ENCODE data around the gene SEC14L2.

Gene SEC14L2

DNA sequence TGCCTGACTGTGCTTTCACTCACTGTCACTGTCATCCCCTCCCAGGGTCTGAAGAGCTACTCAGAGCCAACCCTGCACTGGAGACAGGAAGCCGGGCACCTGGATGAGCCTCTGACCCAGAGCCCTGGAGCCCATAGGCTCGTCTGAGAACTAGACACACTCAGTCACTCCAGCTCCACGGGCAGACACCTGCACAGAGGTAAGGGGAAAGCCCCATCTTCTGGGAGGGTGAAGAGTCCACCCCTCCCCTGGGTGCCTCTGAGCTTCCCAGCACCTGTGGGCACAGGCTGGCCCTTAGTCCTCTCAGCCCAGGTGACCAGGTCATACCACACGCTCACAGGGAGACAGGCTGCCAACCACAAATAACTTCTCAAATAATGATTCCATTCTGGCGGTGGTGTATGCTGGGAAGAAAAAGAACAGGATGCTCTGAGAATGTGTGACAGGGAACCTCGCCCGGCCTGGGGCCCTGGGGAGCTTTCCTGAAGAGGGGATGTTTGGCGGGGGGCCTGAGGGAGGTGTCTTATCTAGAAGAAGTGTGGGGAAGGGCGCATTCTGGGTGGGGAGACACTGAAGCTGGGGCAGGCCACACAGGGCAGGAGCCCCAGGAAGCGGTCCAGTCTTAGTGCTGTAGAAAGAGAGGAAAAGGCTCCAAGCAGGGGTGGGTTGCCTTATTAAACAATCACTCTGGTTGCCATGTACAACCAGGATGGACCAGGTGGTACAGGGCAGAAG is 34.7 kb upstream of the SEC14L2 start:
- Histone ChIP-seq H3K27me3 (ENCODE audit: control insufficient read depth in 1 of 2, insufficient read depth in 2 of 2, low read length in 2 of 2) (no peaks in the 10 kb centered on the region), H3K36me3 (ENCODE audit: insufficient read depth, low read length) (no peaks in the 10 kb centered on the region), H3K27ac (ENCODE audit: low read depth, low read length) (no peak overlapping the region), H3K4me1 (ENCODE audit: insufficient read depth, low read length) (peaks cover 4% of the 10 kb centered on the region), H3K9me3 (ENCODE audit: low read length) (no peaks in the 10 kb centered on the region), H3K9ac (ENCODE audit: low read length) (no peak overlapping the region), H3K4me3 (ENCODE audit: low read depth in 1 of 2, low read length in 2 of 2) (no peak overlapping the region)

GRCh38 chr22:30362651-30363281 is 34.1 kb upstream of the SEC14L2 start:
- Histone ChIP-seq H3K27ac (ENCODE audit: low read depth, low read length) (no peak overlapping the region), H3K4me3 (ENCODE audit: low read depth in 1 of 2, low read length in 2 of 2) (no peak overlapping the region), H3K9ac (ENCODE audit: low read length) (no peak overlapping the region), H3K36me3 (ENCODE audit: insufficient read depth, low read length) (no peaks in the 10 kb centered on the region), H3K9me3 (ENCODE audit: low read length) (no peaks in the 10 kb centered on the region), H3K4me1 (ENCODE audit: insufficient read depth, low read length) (no peaks in the 10 kb centered on the region), H3K27me3 (ENCODE audit: control insufficient read depth in 1 of 2, insufficient read depth in 2 of 2, low read length in 2 of 2) (no peaks in the 10 kb centered on the region)

GRCh38 chr22:30365891-30366290 is 30.9 kb upstream of the SEC14L2 start:
- Histone ChIP-seq H3K27ac (ENCODE audit: low read depth, low read length) (no peak overlapping the region), H3K4me1 (ENCODE audit: insufficient read depth, low read length) (no peaks in the 10 kb centered on the region), H3K27me3 (ENCODE audit: control insufficient read depth in 1 of 2, insufficient read depth in 2 of 2, low read length in 2 of 2) (no peaks in the 10 kb centered on the region), H3K36me3 (ENCODE audit: insufficient read depth, low read length) (no peaks in the 10 kb centered on the region), H3K9me3 (ENCODE audit: low read length) (no peaks in the 10 kb centered on the region), H3K9ac (ENCODE audit: low read length) (no peak overlapping the region), H3K4me3 (ENCODE audit: low read depth in 1 of 2, low read length in 2 of 2) (no peak overlapping the region)

DNA sequence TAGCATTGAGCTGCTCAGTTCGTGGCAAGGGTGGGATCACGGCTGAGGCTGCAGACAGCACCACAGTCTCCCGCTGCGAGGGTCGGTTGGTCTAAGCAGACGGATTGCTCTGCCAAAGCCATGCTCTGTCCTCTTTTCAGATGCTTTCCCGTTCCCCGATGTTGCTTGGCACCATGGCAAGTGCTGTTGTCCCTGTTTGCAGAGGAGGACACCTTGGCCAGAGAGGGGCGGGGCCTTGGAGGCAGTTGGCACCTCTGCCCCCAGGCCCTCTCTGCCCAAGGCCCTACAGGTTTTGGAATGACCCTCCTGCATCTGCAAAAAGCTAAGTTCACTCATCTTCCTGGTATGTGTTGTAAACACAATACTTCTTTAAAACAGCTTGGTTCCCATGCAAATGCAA is 28.4 kb upstream of the SEC14L2 start:
- H3K9me3 ChIP-seq (ENCODE audit: low read length), result no peaks in the 10 kb centered on the region
- H3K4me3 ChIP-seq (ENCODE audit: low read depth in 1 of 2, low read length in 2 of 2), result no peak overlapping the region
- no peak overlapping the region for H3K27ac ChIP-seq (ENCODE audit: low read depth, low read length)
- H3K4me1 ChIP-seq (ENCODE audit: insufficient read depth, low read length), result no peaks in the 10 kb centered on the region
- H3K27me3 ChIP-seq (ENCODE audit: control insufficient read depth in 1 of 2, insufficient read depth in 2 of 2, low read length in 2 of 2), result no peaks in the 10 kb centered on the region
- H3K36me3 ChIP-seq (ENCODE audit: insufficient read depth, low read length), result no peaks in the 10 kb centered on the region
- H3K9ac ChIP-seq (ENCODE audit: low read length), result no peak overlapping the region

DNA sequence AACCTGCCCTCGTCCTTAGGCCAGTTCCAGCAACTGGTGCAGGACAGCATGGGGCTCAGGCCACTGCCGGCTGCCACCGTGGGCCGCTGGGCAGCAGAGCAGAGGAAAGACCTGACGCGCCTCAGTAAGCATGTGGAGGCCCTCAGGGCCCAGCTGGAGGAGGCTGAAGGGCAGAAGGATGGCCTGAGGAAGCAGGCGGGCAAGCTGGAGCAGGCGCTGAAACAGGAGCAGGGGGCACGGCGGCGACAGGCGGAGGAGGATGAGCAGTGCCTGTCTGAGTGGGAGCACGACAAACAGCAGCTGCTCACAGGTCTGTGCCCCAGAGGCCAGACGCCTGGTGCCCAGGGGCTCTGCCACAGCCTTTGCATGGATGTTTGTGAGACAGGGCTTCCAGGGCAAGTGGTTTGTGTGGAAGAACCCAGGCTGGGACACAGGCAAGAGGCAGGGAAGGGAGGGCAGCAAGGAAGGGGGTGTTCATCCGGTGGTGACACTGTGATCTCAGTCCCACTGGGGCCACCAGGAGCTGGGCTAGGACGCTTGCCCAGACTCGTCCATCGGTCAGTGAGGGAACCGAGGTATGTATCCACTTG is 26.1 kb upstream of the SEC14L2 start:
- Histone ChIP-seq H3K36me3 (ENCODE audit: insufficient read depth, low read length) (no peaks in the 10 kb centered on the region), H3K27ac (ENCODE audit: low read depth, low read length) (no peak overlapping the region), H3K9ac (ENCODE audit: low read length) (no peak overlapping the region), H3K27me3 (ENCODE audit: control insufficient read depth in 1 of 2, insufficient read depth in 2 of 2, low read length in 2 of 2) (no peaks in the 10 kb centered on the region), H3K4me3 (ENCODE audit: low read depth in 1 of 2, low read length in 2 of 2) (no peak overlapping the region), H3K9me3 (ENCODE audit: low read length) (no peaks in the 10 kb centered on the region), H3K4me1 (ENCODE audit: insufficient read depth, low read length) (no peaks in the 10 kb centered on the region)

DNA sequence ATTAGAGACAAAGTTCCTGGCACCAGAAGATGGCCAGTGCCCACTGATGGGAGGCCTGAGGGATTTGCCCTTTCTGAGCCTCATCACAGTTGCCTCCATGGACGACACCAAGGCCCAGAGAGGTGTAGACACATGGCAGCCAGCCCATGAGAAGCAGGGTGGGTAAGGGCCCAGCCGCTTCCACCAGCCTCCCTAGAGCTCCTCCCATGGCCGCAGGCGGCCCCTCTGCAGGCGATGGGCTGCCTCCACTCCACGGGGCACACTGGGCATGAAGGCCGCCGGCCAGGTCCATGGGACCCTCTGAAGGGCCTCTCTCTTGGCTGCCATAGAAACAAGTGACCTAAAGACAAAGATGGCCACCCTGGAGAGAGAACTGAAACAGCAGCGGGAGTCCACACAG is 25.5 kb upstream of the SEC14L2 start:
- no peak overlapping the region for H3K27ac ChIP-seq (ENCODE audit: low read depth, low read length)
- no peaks in the 10 kb centered on the region for H3K36me3 ChIP-seq (ENCODE audit: insufficient read depth, low read length)
- H3K9me3 ChIP-seq (ENCODE audit: low read length), result no peaks in the 10 kb centered on the region
- no peak overlapping the region for H3K4me3 ChIP-seq (ENCODE audit: low read depth in 1 of 2, low read length in 2 of 2)
- no peak overlapping the region for H3K9ac ChIP-seq (ENCODE audit: low read length)
- H3K4me1 ChIP-seq (ENCODE audit: insufficient read depth, low read length), result no peaks in the 10 kb centered on the region
- H3K27me3 ChIP-seq (ENCODE audit: control insufficient read depth in 1 of 2, insufficient read depth in 2 of 2, low read length in 2 of 2), result no peaks in the 10 kb centered on the region

GRCh38 chr22:30371981-30372380 is 24.8 kb upstream of the SEC14L2 start:
- H3K4me1 ChIP-seq (ENCODE audit: insufficient read depth, low read length), result no peaks in the 10 kb centered on the region
- no peaks in the 10 kb centered on the region for H3K9me3 ChIP-seq (ENCODE audit: low read length)
- H3K4me3 ChIP-seq (ENCODE audit: low read depth in 1 of 2, low read length in 2 of 2), result no peak overlapping the region
- no peaks in the 10 kb centered on the region for H3K36me3 ChIP-seq (ENCODE audit: insufficient read depth, low read length)
- H3K27me3 ChIP-seq (ENCODE audit: control insufficient read depth in 1 of 2, insufficient read depth in 2 of 2, low read length in 2 of 2), result no peaks in the 10 kb centered on the region
- H3K27ac ChIP-seq (ENCODE audit: low read depth, low read length), result no peak overlapping the region
- no peak overlapping the region for H3K9ac ChIP-seq (ENCODE audit: low read length)

GRCh38 chr22:30372915-30373314 is 23.9 kb upstream of the SEC14L2 start:
- no peaks in the 10 kb centered on the region for H3K27me3 ChIP-seq (ENCODE audit: control insufficient read depth in 1 of 2, insufficient read depth in 2 of 2, low read length in 2 of 2)
- H3K36me3 ChIP-seq (ENCODE audit: insufficient read depth, low read length), result no peaks in the 10 kb centered on the region

DNA sequence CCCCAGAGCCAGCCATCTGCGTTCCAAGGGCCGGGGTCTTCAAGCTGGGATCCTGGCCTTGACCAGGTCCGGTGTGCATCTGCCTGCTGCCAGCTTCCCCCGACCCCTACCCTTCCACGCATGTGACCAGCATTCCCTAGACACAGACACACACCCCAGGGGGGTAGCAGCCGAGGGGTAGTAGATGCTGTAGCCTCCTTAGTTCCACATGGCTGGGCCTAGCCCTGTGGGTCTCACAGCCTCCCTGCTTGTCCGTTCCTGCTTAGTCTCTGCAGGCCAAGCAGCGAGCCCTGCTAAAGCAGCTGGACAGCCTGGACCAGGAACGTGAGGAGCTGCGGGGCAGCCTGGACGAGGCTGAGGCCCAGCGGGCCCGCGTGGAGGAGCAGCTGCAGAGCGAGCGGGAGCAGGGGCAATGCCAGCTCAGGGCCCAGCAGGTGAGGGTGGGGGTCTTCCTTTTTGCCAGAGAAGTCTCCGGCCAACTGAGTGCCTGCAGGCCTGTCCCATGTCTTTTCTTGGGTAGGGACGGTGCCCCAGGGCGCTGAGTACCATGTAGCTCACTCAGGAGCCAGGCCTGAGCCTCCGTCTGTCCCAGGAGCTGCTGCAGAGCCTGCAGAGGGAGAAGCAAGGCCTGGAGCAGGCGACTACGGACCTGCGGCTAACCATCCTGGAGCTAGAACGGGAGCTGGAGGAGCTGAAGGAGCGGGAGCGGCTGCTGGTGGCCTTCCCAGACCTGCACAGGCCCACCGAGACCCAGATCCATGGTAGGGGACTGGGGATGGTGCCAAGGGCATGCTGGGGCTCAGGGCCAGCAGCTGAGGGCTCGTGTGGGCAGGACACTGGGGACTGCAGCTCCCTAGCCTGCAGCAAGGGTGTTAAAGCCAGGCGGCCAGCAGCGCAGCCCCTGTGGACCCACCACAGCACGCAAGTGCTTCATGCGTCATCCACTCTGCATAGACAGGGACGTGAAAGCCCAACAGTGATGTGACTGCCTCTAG is 23.2 kb upstream of the SEC14L2 start:
- H3K36me3 ChIP-seq (ENCODE audit: insufficient read depth, low read length), result no peaks in the 10 kb centered on the region
- no peaks in the 10 kb centered on the region for H3K9me3 ChIP-seq (ENCODE audit: low read length)
- no peak overlapping the region for H3K9ac ChIP-seq (ENCODE audit: low read length)
- no peak overlapping the region for H3K4me3 ChIP-seq (ENCODE audit: low read depth in 1 of 2, low read length in 2 of 2)
- H3K4me1 ChIP-seq (ENCODE audit: insufficient read depth, low read length), result no peaks in the 10 kb centered on the region
- no peaks in the 10 kb centered on the region for H3K27me3 ChIP-seq (ENCODE audit: control insufficient read depth in 1 of 2, insufficient read depth in 2 of 2, low read length in 2 of 2)
- no peak overlapping the region for H3K27ac ChIP-seq (ENCODE audit: low read depth, low read length)

More at GRCh38 chr22:30372915-30373314, 23.9 kb upstream of the SEC14L2 start:
- no peaks in the 10 kb centered on the region for H3K9me3 ChIP-seq (ENCODE audit: low read length)
- no peak overlapping the region for H3K27ac ChIP-seq (ENCODE audit: low read depth, low read length)
- no peaks in the 10 kb centered on the region for H3K4me1 ChIP-seq (ENCODE audit: insufficient read depth, low read length)
- H3K4me3 ChIP-seq (ENCODE audit: low read depth in 1 of 2, low read length in 2 of 2), result no peak overlapping the region
- no peak overlapping the region for H3K9ac ChIP-seq (ENCODE audit: low read length)

DNA sequence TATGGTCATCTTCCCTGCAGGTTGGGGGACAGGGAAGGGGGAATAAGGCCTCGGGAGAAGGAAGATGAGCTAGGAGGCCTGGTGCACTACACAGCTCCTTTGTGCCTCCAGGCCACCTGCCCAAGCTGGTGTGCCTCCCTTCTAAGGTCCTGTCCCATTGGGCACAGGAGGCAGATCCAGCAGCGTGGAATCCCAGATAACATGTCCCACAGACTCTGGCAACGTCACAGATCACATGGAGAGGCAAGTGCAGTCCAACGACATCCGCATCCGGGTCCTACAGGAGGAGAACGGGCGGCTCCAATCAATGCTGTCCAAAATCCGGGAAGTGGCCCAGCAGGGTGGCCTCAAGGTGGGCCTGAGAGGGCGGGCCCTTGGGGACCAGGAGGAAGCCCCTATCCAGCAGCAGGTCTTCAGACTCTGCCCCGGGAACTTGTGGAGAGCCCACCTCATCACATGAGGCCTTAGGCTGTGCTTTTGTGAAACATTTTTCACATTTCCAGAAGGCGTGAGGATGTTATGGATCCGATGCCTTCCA is 21.4 kb upstream of the SEC14L2 start:
- Histone ChIP-seq H3K4me1 (ENCODE audit: insufficient read depth, low read length) (no peaks in the 10 kb centered on the region), H3K27me3 (ENCODE audit: control insufficient read depth in 1 of 2, insufficient read depth in 2 of 2, low read length in 2 of 2) (no peaks in the 10 kb centered on the region), H3K27ac (ENCODE audit: low read depth, low read length) (no peak overlapping the region), H3K4me3 (ENCODE audit: low read depth in 1 of 2, low read length in 2 of 2) (no peak overlapping the region), H3K9me3 (ENCODE audit: low read length) (no peaks in the 10 kb centered on the region), H3K36me3 (ENCODE audit: insufficient read depth, low read length) (no peaks in the 10 kb centered on the region), H3K9ac (ENCODE audit: low read length) (no peak overlapping the region)

DNA sequence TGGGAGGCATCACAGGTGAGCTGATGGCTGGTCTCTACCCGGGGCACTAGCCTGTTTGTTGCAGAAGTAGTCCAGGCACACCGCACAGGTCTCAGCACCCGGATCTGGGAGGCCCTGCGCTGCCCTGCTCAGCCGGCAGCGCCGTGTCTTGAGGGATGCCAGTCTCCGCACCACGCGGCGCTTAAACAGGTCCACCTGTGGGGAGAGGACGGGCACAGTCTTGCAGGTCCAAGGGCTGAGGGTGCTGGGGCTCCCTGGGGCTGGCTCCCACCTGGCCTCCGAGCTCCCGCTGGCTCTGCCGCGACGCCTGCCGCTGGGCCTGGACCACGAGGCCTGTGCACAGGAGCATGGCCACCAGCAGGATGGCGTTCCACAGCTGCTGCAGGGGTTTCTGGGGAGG is 16.8 kb upstream of the SEC14L2 start:
- Histone ChIP-seq H3K9me3 (ENCODE audit: low read length) (no peaks in the 10 kb centered on the region), H3K4me3 (ENCODE audit: low read depth in 1 of 2, low read length in 2 of 2) (no peak overlapping the region), H3K9ac (ENCODE audit: low read length) (no peak overlapping the region), H3K27ac (ENCODE audit: low read depth, low read length) (no peak overlapping the region), H3K27me3 (ENCODE audit: control insufficient read depth in 1 of 2, insufficient read depth in 2 of 2, low read length in 2 of 2) (no peaks in the 10 kb centered on the region), H3K36me3 (ENCODE audit: insufficient read depth, low read length) (no peaks in the 10 kb centered on the region), H3K4me1 (ENCODE audit: insufficient read depth, low read length) (no peaks in the 10 kb centered on the region)

Data from muscle layer of colon (tissue), 2 donors.